ENCODE results near the gene ELOVL7.

ELOVL7 gene

DNA sequence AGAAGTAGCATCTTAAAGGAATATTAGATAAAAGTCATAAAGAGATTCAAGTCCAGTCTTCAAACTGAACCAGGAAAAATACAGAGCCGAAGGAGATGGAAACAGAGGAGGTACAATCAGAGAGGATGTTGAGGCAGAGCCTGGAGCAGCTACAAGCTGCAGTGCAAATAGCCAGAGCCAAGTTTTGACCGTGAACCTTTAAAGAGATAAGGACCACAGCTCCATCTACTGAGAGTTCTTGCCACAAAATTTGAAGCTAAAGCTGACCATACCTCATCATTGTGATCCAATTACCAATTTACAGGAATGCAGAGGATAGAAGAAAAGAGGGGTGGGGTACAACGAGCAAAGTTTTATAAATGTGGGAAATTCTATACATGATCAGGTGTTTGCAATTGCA lies 133.7 kb downstream of the ELOVL7 start:
- no peak for DNase-seq

GRCh38 chr5:60705144-60705543 lies 138.9 kb downstream of the ELOVL7 start:
- DNase-seq = no peak

GRCh38 chr5:60703944-60704343 lies 140.1 kb downstream of the ELOVL7 start:
- DNase-seq = no peak
